ENCODE measurements around the gene PCDHB14. TPM values are rescaled to one million over a fixed set of nuclear protein-coding genes. Genes with fewer than 3 reads are reported as not detected.
"Not testable (repeated sequence)": the region's sequence is repeated elsewhere in the genome, so short reads cannot be mapped to it uniquely, and the experiment has no call there.

PCDHB14 gene
- total and polyA plus RNA-seq, 2 donors (not counting 1 experiment from before 2014, with no cell fraction given), result not detected

DNA sequence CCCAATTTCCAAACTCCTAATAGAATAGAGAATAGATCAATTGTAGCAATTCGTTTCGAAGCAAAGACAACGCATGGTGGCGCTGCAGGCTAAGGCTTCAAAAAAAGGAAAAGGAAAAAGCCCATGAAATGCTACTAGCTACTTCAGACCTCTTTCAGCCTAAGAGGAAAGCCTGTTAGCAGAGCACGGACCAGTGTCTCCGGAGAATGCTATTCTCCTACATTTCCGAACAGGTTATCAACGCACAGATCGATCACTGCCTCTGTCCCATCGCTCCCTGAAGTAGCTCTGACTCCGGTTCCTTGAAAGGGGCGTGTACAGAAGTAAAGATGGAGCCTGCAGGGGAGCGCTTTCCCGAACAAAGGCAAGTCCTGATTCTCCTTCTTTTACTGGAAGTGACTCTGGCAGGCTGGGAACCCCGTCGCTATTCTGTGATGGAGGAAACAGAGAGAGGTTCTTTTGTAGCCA, 22.1 kb downstream of the PCDHB14 start, which contains the start of gene PCDHB15:
Gene PCDHB15, plus strand, starts transcription at position 146 of the 468 bp plus-strand sequence. Its CDS starts 184 bp downstream, at position 330.
- H3K4me3 Mint-ChIP-seq, result no peak within 1 kb of the TSS
- Histone ChIP-seq H3K4me2 (replicated peaks; ENCODE audit: low read depth, low read length, poor library complexity, severe bottlenecking) (no peak within 1 kb of the TSS), H3K27me3 (replicated peaks in 1 of 4; ENCODE audit: control extremely low read depth in 1 of 4, control insufficient read depth in 3 of 4, insufficient read depth in 4 of 4, low read length in 3 of 4) (peaks cover 0 to 25% (median 12%) of the 10 kb centered on the region in 4 experiments), H3K4me3 (ENCODE audit: control extremely low read depth in 1 of 5, extremely low read depth in 1 of 5, insufficient read depth in 1 of 5, low read depth in 2 of 5, low read length in 4 of 5) (no peak within 1 kb of the TSS), H4K20me1 (ENCODE audit: control insufficient read depth, insufficient read depth, low read length, poor library complexity, severe bottlenecking) (no peaks in the 10 kb centered on the region), H3K36me3 (replicated peaks in 1 of 2; ENCODE audit: control extremely low read depth in 1 of 2, control insufficient read depth in 1 of 2, extremely low read depth in 1 of 2, insufficient read depth in 2 of 2, low read length in 1 of 2) (no peaks in the 10 kb centered on the region), H2AFZ (ENCODE audit: insufficient read depth, low read depth, low read length, poor library complexity, severe bottlenecking) (no peak within 1 kb of the TSS), H3K27ac (ENCODE audit: low read length in 2 of 2) (no peak within 1 kb of the TSS), H3K79me2 (ENCODE audit: control insufficient read depth, insufficient read depth, low read length) (no peaks in the 10 kb centered on the region), H3K9me3 (ENCODE audit: control extremely low read depth in 1 of 3, control insufficient read depth in 2 of 3, insufficient read depth in 1 of 3, low read length in 2 of 3) (peaks cover 0 to 77% (median 63%) of the 10 kb centered on the region in 3 donors), H3K9ac (ENCODE audit: low read length) (no peak within 1 kb of the TSS), H3K4me1 (ENCODE audit: control insufficient read depth in 2 of 2, insufficient read depth in 2 of 2, low read length in 2 of 2) (no peaks in the 10 kb centered on the region)
- H3K27ac Mint-ChIP-seq, result no peak within 1 kb of the TSS
- WGBS (ENCODE audit: insufficient coverage), result 34% methylated on average over 16 of the region's 16 CpGs
- ATAC-seq (ENCODE audit: low read depth) (no peak), DNase-seq (no peak)
- POLR2A ChIA-PET, result no interaction called here
- CTCF ChIA-PET, result no interaction called here
- peaks cover 18% of the 10 kb centered on the region for H3K9me3 Mint-ChIP-seq (ENCODE audit: insufficient read depth)
- TF ChIP-seq EZH2 (IDR thresholded peaks at IDR 0.05; ENCODE audit: borderline replicate concordance, insufficient read depth, low read depth, low read length, poor library complexity, severe bottlenecking), result no peak
- TF ChIP-seq, protein P1, sequence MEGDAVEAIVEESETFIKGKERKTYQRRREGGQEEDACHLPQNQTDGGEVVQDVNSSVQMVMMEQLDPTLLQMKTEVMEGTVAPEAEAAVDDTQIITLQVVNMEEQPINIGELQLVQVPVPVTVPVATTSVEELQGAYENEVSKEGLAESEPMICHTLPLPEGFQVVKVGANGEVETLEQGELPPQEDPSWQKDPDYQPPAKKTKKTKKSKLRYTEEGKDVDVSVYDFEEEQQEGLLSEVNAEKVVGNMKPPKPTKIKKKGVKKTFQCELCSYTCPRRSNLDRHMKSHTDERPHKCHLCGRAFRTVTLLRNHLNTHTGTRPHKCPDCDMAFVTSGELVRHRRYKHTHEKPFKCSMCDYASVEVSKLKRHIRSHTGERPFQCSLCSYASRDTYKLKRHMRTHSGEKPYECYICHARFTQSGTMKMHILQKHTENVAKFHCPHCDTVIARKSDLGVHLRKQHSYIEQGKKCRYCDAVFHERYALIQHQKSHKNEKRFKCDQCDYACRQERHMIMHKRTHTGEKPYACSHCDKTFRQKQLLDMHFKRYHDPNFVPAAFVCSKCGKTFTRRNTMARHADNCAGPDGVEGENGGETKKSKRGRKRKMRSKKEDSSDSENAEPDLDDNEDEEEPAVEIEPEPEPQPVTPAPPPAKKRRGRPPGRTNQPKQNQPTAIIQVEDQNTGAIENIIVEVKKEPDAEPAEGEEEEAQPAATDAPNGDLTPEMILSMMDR (IDR thresholded peaks at IDR 0.05), result no peak
- no peaks in the 10 kb centered on the region for H3K4me1 Mint-ChIP-seq
- peaks cover 21% of the 10 kb centered on the region for H3K27me3 Mint-ChIP-seq
- intact Hi-C loops (cut with micrococcal nuclease), result no loop called here

DNA sequence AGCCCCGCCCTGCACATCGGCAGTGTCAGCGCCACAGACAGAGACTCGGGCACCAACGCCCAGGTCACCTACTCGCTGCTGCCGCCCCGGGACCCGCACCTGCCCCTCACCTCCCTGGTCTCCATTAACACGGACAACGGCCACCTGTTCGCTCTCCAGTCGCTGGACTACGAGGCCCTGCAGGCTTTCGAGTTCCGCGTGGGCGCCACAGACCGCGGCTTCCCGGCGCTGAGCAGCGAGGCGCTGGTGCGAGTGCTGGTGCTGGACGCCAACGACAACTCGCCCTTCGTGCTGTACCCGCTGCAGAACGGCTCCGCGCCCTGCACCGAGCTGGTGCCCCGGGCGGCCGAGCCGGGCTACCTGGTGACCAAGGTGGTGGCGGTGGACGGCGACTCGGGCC, 23.8 kb downstream of the PCDHB14 start:
- H2AFZ ChIP-seq (ENCODE audit: insufficient read depth, low read depth, low read length, poor library complexity, severe bottlenecking); H3K4me3 Mint-ChIP-seq; H3K4me2 ChIP-seq (replicated peaks; ENCODE audit: low read depth, low read length, poor library complexity, severe bottlenecking); ATAC-seq (ENCODE audit: low read depth); H3K4me3 ChIP-seq (ENCODE audit: control extremely low read depth in 1 of 5, extremely low read depth in 1 of 5, insufficient read depth in 1 of 5, low read depth in 2 of 5, low read length in 4 of 5); H3K4me1 Mint-ChIP-seq; H3K9ac ChIP-seq (ENCODE audit: low read length); H3K4me1 ChIP-seq (ENCODE audit: control insufficient read depth in 2 of 2, insufficient read depth in 2 of 2, low read length in 2 of 2); DNase-seq; intact Hi-C loops (cut with micrococcal nuclease); POLR2A ChIA-PET; H4K20me1 ChIP-seq (ENCODE audit: control insufficient read depth, insufficient read depth, low read length, poor library complexity, severe bottlenecking); CTCF ChIA-PET; H3K79me2 ChIP-seq (ENCODE audit: control insufficient read depth, insufficient read depth, low read length); H3K36me3 ChIP-seq (replicated peaks in 1 of 2; ENCODE audit: control extremely low read depth in 1 of 2, control insufficient read depth in 1 of 2, extremely low read depth in 1 of 2, insufficient read depth in 2 of 2, low read length in 1 of 2); H3K27ac Mint-ChIP-seq; H3K27ac ChIP-seq (ENCODE audit: low read length in 2 of 2): not testable (repeated sequence)
- H3K27me3 Mint-ChIP-seq, result peaks cover 11% of the 10 kb centered on the region
- Histone ChIP-seq H3K27me3 (replicated peaks in 1 of 4; ENCODE audit: control extremely low read depth in 1 of 4, control insufficient read depth in 3 of 4, insufficient read depth in 4 of 4, low read length in 3 of 4) (peaks cover 0 to 17% (median 11%) of the 10 kb centered on the region in 4 experiments), H3K9me3 (ENCODE audit: control extremely low read depth in 1 of 3, control insufficient read depth in 2 of 3, insufficient read depth in 1 of 3, low read length in 2 of 3) (peaks cover 7 to 79% (median 47%) of the 10 kb centered on the region in 3 donors)
- peaks cover 15% of the 10 kb centered on the region for H3K9me3 Mint-ChIP-seq (ENCODE audit: insufficient read depth)
- 66% methylated on average over 12 of the region's 42 CpGs for WGBS (ENCODE audit: insufficient coverage)

DNA sequence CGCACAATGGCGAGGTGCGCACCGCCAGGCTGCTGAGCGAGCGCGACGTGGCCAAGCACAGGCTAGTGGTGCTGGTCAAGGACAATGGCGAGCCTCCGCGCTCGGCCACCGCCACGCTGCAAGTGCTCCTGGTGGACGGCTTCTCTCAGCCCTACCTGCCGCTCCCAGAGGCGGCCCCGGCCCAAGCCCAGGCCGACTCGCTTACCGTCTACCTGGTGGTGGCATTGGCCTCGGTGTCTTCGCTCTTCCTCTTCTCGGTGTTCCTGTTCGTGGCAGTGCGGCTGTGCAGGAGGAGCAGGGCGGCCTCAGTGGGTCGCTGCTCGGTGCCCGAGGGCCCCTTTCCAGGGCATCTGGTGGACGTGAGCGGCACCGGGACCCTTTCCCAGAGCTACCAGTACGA, 24.3 kb downstream of the PCDHB14 start:
- H3K79me2 ChIP-seq (ENCODE audit: control insufficient read depth, insufficient read depth, low read length); CTCF ChIA-PET; ATAC-seq (ENCODE audit: low read depth); H3K27ac Mint-ChIP-seq; H3K27ac ChIP-seq (ENCODE audit: low read length in 2 of 2); H3K36me3 ChIP-seq (replicated peaks in 1 of 2; ENCODE audit: control extremely low read depth in 1 of 2, control insufficient read depth in 1 of 2, extremely low read depth in 1 of 2, insufficient read depth in 2 of 2, low read length in 1 of 2); DNase-seq; H2AFZ ChIP-seq (ENCODE audit: insufficient read depth, low read depth, low read length, poor library complexity, severe bottlenecking); H3K9ac ChIP-seq (ENCODE audit: low read length); H3K4me1 ChIP-seq (ENCODE audit: control insufficient read depth in 2 of 2, insufficient read depth in 2 of 2, low read length in 2 of 2); H3K4me1 Mint-ChIP-seq; H3K27me3 Mint-ChIP-seq; H3K4me2 ChIP-seq (replicated peaks; ENCODE audit: low read depth, low read length, poor library complexity, severe bottlenecking); H3K4me3 ChIP-seq (ENCODE audit: control extremely low read depth in 1 of 5, extremely low read depth in 1 of 5, insufficient read depth in 1 of 5, low read depth in 2 of 5, low read length in 4 of 5); intact Hi-C loops (cut with micrococcal nuclease); H4K20me1 ChIP-seq (ENCODE audit: control insufficient read depth, insufficient read depth, low read length, poor library complexity, severe bottlenecking); H3K4me3 Mint-ChIP-seq; POLR2A ChIA-PET: not testable (repeated sequence)
- peaks cover 7 to 80% (median 45%) of the 10 kb centered on the region in 3 donors for H3K9me3 ChIP-seq (ENCODE audit: control extremely low read depth in 1 of 3, control insufficient read depth in 2 of 3, insufficient read depth in 1 of 3, low read length in 2 of 3)
- WGBS (ENCODE audit: insufficient coverage), result 68% methylated on average over 26 of the region's 34 CpGs
- peaks cover 15% of the 10 kb centered on the region for H3K9me3 Mint-ChIP-seq (ENCODE audit: insufficient read depth)
- peaks cover 0 to 17% (median 11%) of the 10 kb centered on the region in 4 experiments for H3K27me3 ChIP-seq (replicated peaks in 1 of 4; ENCODE audit: control extremely low read depth in 1 of 4, control insufficient read depth in 3 of 4, insufficient read depth in 4 of 4, low read length in 3 of 4)
